Esophagus squamous epithelium (tissue), 4 donors: ENCODE measurements around the gene SV2C.

Source experiments
- CTCF ChIP-seq, 6 experiments: fragments of 450-650 bp in 4 of 6; fragments of 200-600 bp in 2 of 6; sonication (generic) in 2 of 6; IDR thresholded peaks; one replicate each; pipeline ENCODE4 v1.5.1; 2016 to 2019; ENCODE audit warnings: antibody characterized with exemption in 6 of 6, mild to moderate bottlenecking in 4 of 6, moderate library complexity in 4 of 6
- POLR2A ChIP-seq, 4 donors: fragments of 450-650 bp; IDR thresholded peaks; one replicate each; pipeline ENCODE4 v1.6.1; 2017; ENCODE audit warnings: antibody characterized with exemption in 4 of 4, mild to moderate bottlenecking in 4 of 4, moderate library complexity in 3 of 4

- no peak for TF ChIP-seq CTCF (IDR thresholded peaks at IDR 0.05)
- no peak for TF ChIP-seq POLR2A (IDR thresholded peaks at IDR 0.05)
These were observed 307.8 kb downstream of the SV2C start for GRCh38 chr5:76391014-76391413.
